ENCODE data around the gene TBCD.
A peak's percentile ranks its signal among the peaks of the same experiment; 100 is the strongest.

Gene TBCD

GRCh38 chr17:82883419-82884031 is 131.7 kb downstream of the TBCD start:
- TF ChIP-seq ZFX (IDR thresholded peaks at IDR 0.05), result no peak
- TF ChIP-seq, protein P1, sequence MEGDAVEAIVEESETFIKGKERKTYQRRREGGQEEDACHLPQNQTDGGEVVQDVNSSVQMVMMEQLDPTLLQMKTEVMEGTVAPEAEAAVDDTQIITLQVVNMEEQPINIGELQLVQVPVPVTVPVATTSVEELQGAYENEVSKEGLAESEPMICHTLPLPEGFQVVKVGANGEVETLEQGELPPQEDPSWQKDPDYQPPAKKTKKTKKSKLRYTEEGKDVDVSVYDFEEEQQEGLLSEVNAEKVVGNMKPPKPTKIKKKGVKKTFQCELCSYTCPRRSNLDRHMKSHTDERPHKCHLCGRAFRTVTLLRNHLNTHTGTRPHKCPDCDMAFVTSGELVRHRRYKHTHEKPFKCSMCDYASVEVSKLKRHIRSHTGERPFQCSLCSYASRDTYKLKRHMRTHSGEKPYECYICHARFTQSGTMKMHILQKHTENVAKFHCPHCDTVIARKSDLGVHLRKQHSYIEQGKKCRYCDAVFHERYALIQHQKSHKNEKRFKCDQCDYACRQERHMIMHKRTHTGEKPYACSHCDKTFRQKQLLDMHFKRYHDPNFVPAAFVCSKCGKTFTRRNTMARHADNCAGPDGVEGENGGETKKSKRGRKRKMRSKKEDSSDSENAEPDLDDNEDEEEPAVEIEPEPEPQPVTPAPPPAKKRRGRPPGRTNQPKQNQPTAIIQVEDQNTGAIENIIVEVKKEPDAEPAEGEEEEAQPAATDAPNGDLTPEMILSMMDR (conservative IDR thresholded peaks at IDR 0.05), result no peak
- peak overlapping the region; percentile 81 for H3K27ac ChIP-seq

DNA sequence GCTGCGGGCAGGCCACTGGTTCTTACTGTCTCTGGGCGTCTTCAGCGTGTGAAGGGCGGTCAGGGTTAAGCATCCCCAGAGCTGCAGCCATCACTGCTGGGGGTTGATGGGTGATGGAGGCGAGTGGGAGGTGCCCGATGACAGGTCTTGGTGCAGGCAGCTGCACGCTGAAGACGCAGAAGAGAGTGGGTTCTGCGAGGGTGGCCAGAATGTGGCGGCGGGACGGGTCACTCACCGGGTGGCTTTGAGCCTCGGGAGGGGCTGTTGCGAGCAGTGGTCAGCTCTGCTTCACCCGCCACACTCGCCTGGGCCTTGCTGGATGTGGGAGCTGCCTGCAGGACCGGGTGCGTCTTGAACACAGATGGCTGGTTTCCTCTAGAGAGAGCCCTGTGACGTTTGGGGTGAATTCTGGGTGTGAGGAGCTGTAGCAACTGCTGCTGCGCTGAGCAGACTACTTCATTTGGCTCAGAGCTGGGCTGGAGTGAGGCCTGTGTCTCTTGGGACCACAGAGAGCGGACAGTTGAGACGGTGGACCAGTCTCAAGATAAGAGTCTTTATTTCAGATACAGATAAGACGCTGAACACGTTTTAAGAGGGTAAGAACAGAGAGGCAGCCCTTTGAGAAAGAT is 132.6 kb downstream of the TBCD start:
- TF ChIP-seq ZFX (IDR thresholded peaks at IDR 0.05), result no peak
- TF ChIP-seq, protein P1 (conservative IDR thresholded peaks at IDR 0.05), result no peak
- peak overlapping the region; percentile 81 for H3K27ac ChIP-seq

GRCh38 chr17:82884970-82885353 is 133.1 kb downstream of the TBCD start:
- TF ChIP-seq, protein P1 (conservative IDR thresholded peaks at IDR 0.05), result no peak
- TF ChIP-seq ZFX (IDR thresholded peaks at IDR 0.05), result no peak
- no peak overlapping the region for H3K27ac ChIP-seq

- peak overlapping the region; percentile 99 for H3K27ac ChIP-seq
- TF ChIP-seq ZFX (IDR thresholded peaks at IDR 0.05), result no peak
- TF ChIP-seq, protein P1 (conservative IDR thresholded peaks at IDR 0.05), result no peak
These were observed 135.6 kb downstream of the TBCD start for GRCh38 chr17:82887255-82888164.

DNA sequence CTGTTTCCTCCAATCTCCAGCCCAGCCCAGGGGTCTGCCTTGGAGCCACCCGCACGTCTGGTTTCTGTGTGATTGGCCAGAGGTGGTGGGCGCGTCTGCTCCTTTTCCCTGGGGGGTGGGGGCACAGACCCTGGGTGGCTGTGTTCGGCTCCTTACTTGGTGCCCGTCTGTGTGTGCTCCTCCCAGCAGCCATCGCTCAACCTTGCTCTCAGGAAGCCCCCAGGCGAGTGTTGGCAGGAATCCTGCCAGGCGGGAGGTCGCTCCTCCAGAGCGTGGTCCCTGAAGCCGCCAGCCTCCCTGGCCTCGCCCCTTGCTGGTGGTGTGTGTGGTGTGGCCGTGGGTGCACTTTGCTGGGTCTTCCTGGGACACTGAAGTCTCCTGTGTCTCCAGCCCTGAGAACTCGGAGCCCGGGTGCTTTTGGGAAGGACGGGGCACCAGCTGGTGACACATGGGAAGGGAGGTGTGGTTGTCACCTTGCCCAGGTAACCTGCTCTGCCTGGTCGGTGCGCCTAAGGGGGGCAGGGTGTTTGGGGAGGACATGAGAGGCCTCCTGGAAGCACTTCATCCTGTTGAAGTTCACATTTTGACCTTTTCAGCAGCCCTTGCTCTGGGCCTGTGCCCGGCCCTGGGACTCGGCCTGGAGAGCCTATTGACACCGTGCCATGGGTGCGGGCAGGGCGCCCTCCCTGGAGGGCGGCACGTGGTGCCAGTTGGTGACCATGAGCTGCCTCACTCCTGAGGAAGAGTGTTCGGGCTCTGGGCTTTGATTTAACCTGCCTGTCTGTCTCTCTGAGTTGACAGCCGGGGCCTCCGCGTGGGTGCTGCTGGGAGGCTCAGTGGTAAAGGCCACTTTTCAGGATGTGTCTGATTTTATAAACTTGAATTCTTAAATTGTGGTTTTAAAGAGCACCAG is 137.0 kb downstream of the TBCD start:
- peak overlapping the region; percentile 99 for H3K27ac ChIP-seq
- TF ChIP-seq, protein P1 (conservative IDR thresholded peaks at IDR 0.05), result no peak
- TF ChIP-seq ZFX (IDR thresholded peaks at IDR 0.05), result no peak

DNA sequence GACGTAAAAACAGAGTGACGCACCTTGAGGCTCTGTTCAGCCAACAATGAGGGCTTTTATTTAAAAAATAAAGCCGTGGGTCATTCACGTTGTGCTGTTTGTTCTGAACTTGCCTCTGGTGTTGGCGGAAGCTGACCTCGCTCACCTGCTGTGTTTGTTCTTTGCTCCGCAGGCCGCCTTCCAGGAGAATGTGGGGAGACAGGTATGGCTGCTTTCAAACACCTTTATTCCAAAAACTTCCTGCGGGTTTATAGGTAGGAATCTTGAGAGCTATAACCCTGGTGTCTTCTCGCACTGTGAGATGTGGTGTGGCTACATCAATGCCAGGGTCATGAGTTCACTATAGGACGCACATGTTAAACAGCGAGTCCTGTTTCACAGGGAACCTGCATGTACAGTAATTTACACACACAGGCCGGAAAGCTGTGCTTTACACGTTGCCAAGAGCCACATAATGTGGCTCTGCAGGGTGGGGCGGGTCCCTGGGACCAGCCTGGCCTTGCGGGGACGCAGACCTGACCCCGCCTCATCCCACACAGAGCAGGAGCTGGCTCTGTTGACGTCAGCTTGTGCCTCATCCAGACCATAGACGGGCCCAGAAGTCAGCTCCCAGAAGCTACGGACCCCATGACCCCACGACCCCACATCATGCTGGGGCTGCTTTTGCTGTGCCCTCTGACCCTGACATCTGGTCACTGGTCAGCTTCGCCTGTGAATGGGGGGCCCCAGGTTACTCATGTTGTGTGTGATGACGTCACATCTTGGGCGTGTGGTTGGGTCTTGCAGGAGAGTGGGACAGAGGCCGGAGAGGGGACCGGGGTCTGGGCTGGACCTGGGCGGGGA is 137.9 kb downstream of the TBCD start:
- H3K27ac ChIP-seq, result peak overlapping the region; percentile 99
- TF ChIP-seq, protein P1 (conservative IDR thresholded peaks at IDR 0.05), result no peak

Data from C4-2B (cell line).